Suprapubic skin (tissue), 4 donors: Measurements from ENCODE around the gene KCNJ8.

Source experiments
- CTCF ChIP-seq, 2 donors: fragments of 200-600 bp in 1 of 2; fragments of 450-650 bp in 1 of 2; sonication (generic) in 1 of 2; IDR thresholded peaks; one replicate each; pipeline ENCODE4 v1.5.1; 2016 to 2019; ENCODE audit warnings: antibody characterized with exemption in 2 of 2, mild to moderate bottlenecking in 1 of 2, moderate library complexity in 1 of 2
- EP300 ChIP-seq: sonication (generic); formaldehyde crosslinking; IDR thresholded peaks from one replicate; pipeline ENCODE4 v1.6.1; 2017; ENCODE audit warnings: antibody characterized with exemption
- POLR2A ChIP-seq, 2 donors: fragments of 450-650 bp; IDR thresholded peaks; one replicate each; pipeline ENCODE4 v1.6.1; 2017; ENCODE audit warnings: antibody characterized with exemption in 2 of 2, mild to moderate bottlenecking in 2 of 2, moderate library complexity in 2 of 2
- POLR2AphosphoS5 ChIP-seq, 3 donors: sonication (generic); formaldehyde crosslinking; IDR thresholded peaks; one replicate each; pipeline ENCODE4 v1.6.1; 2017; ENCODE audit warnings: antibody characterized with exemption in 3 of 3

- no peak for TF ChIP-seq CTCF (IDR thresholded peaks at IDR 0.05)
- no peak for TF ChIP-seq POLR2A (IDR thresholded peaks at IDR 0.05)
- no peak for TF ChIP-seq POLR2AphosphoS5 (IDR thresholded peaks at IDR 0.05)
- no peak for TF ChIP-seq EP300
Measured at GRCh38 chr12:21819236-21819635, 44.7 kb upstream of the KCNJ8 start.
